A172 (cell line): ENCODE data around the gene CLDN16. TPM values are rescaled to one million over a fixed set of nuclear protein-coding genes. Genes with fewer than 3 reads are reported as not detected.

ENCODE experiments used
- DNase-seq: peaks from one replicate; pipeline ENCODE4 v3.0.0-alpha.2; 2015; ENCODE audit warnings: low spot score
- total RNA-seq: library from RNA; depleted of rRNA; stranded (reverse); fragments of >200 nt; shearing (Covaris generic); gene quantifications from 2 replicates; pipeline ENCODE4 v1.2.3, GENCODE V29; 2014; rRNA removed

Gene CLDN16
- total RNA-seq, 1 experiment from 2014 or later = not detected

DNA sequence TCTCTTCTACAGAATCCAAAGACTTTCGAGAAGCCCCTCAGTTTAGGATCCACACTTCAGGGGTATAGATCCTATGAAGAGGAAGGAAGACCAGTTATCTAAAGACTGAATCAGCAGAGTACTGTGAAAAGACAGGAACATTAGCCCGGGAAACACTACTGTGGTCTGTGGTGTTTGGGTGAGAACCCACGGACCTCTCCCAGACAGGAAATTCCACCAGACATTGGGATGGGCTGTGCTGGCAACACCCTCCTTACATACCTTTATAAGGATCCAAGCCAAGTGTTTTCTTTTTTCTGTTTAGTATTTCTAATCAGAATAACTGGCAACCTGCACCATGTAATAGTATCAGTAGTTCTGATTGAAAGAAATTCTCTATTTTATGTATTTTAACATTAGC is 47.7 kb downstream of the CLDN16 start:
- DNase-seq = peak; percentile 29

DNA sequence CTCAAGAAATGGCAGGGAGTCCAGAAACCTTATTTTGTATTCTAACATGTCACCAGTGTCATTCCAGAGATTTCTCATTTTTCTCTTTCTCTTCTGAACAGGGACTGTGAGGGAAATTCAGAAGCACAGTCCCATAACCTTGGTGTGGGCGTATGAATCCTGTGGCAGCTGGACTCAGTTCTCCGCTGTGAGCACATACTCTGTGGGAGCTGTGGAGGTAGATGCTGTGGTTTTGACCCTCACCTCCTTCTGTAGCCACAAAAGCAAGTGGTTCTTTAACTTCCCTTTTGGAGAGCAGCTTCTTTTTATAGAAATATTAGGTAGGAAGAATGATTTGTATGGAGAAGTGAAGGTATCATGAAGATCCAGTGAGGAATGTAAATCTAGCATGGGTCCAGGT is 48.4 kb downstream of the CLDN16 start:
- DNase-seq = no peak

DNA sequence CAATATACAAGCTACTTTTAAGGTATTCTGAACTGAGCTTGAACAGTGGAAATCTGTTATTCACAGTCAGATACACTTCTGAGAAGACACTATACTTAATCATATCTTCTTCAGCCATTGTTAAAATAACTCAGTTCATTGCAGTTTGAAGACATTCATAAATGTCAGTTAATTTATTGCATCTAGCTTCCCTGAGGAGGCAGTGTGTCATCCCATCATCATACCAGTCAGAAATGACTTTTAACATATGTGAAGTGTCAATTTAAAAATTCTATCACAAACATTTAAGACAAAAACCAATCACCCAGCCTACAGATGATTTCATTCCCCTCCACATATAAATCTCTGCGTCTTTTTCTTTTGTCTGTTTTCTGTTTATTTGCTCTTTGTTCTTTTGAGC is 54.3 kb downstream of the CLDN16 start:
- DNase-seq = no peak

GRCh38 chr3:190443257-190443656 is 55.3 kb downstream of the CLDN16 start:
- peak; percentile 13 for DNase-seq

DNA sequence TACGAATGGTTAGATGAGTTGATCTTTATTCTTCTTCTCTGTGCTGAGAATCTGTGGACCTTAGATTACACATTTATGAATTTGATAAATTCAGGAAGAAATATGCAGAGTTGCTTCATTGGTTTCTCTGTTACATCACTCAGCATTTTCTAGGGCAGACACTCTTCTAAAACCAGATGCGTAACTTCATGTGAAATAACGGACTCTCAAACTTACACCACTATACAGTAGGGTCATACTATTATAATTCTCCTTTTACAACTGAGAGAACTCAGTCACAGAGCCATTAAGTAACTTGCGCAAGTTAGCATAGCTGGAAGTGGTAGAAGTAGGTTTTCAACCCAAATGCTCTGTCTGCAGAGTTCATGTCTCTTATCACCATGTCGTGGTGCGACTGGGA is 56.0 kb downstream of the CLDN16 start:
- DNase-seq = no peak

- no peak for DNase-seq
These were observed 56.7 kb downstream of the CLDN16 start for GRCh38 chr3:190444576-190445145.

GRCh38 chr3:190446573-190447279 is 58.8 kb downstream of the CLDN16 start:
- DNase-seq = peak; percentile 26

GRCh38 chr3:190448256-190448655 is 60.3 kb downstream of the CLDN16 start:
- no peak for DNase-seq

GRCh38 chr3:190449801-190450200 is 61.8 kb downstream of the CLDN16 start, which contains the start of gene TMEM207:
Gene TMEM207, minus strand, starts transcription at chr3:190449901. Its CDS starts 92 bp downstream, at chr3:190449809.
- no peak for DNase-seq

DNA sequence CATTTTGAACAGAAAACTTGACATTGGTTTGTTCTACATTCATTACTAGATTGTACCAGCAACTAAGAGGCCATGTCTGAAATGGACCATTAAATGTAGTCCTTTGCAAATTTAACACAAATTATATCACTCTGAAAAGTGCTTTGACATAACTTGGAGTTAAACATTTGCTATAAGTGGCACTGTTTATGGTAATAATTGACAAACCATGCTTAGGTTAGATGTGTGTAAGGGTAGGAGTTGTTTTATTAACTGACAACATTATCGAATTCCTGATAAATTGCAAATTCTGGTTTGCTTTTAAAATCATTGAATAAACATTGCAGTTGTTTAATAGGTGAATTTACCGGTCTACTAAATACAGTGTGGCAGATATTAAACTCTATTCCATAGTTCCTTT is 67.9 kb downstream of the CLDN16 start:
- no peak for DNase-seq

DNA sequence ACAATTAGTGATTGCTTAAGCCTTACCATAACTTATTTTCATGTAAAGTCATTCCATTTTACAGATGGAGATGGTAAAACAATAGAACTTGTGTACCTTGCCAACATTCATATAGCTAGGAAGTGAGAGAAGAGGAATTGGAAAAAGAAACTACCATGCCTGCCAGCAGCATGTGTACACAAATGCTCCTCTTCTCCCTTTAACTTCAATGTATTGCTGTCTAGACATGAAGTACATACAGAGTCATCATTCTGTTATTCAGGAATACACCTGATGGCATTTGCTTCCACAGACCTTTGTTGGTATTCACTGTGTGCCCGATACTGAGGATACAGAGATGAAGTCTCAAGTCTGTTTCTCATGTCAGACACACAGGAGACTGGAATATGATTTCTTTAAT is 68.8 kb downstream of the CLDN16 start:
- no peak for DNase-seq

DNA sequence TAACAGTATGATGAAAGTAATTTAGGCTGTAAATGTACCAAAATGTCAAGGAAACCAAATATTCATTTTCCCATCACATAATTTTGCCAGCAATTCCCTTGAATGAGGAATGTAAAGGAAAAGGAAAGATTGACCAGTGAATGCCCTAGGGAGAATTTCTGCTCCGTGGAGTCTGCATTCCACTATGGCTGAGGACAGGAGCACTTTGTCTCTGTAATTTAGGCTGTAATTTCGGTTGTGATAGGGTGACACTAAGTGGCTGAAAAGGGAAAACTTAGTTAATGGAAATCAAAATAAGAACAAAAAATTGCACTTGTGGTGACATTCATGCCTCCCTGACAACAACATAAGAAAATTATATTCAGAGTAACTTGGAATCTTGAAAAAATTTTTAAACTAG is 70.1 kb downstream of the CLDN16 start:
- DNase-seq = no peak

Other genes with a start within 250 kb of the CLDN16 start
- gene CLDN1, start 65.7 kb upstream of the CLDN16 start, total RNA-seq = 2.8 and 3.6 TPM in 2 replicates
- gene TMEM207, start 61.7 kb downstream of the CLDN16 start, total RNA-seq = 0.21 TPM in 1 of 2 replicates, not detected in the other
- gene IL1RAP, start 125.9 kb downstream of the CLDN16 start, total RNA-seq = 13.3 and 14.6 TPM in 2 replicates